Smooth muscle cell (in vitro differentiated cells): Measurements from ENCODE around the gene MEGF9. TPM values are rescaled to one million over a fixed set of nuclear protein-coding genes. Genes with fewer than 3 reads are reported as not detected.

Source experiments
- DNase-seq: peaks from one replicate; lab custom pipeline; 2025; ENCODE audit not compliant: unreplicated experiment; lab: John Stamatoyannopoulos, UW
- H2AFZ ChIP-seq: fragments of 200-600 bp; sonication (generic); 2 replicates; pipeline ENCODE4 v1.6.0; 2016; ENCODE audit warnings: antibody characterized with exemption, low read depth, mild to moderate bottlenecking
- H3F3A ChIP-seq: fragments of 200-600 bp; sonication (generic); 2 replicates; pipeline ENCODE4 v1.6.0; 2017; ENCODE audit warnings: antibody characterized with exemption, low read depth
- H3K27ac ChIP-seq: fragments of 200-600 bp; sonication (generic); 2 replicates; pipeline ENCODE4 v1.5.1; 2016; ENCODE audit warnings: low read depth, mild to moderate bottlenecking
- H3K27me3 ChIP-seq: fragments of 200-600 bp; sonication (generic); 2 replicates; pipeline ENCODE4 v1.6.1; 2016; ENCODE audit warnings: low read depth, mild to moderate bottlenecking
- H3K36me3 ChIP-seq: fragments of 200-600 bp; sonication (generic); 2 replicates; pipeline ENCODE4 v1.5.1; 2016; ENCODE audit warnings: low read depth
- H3K4me1 ChIP-seq: fragments of 200-600 bp; sonication (generic); 2 replicates; pipeline ENCODE4 v1.5.1; 2016; ENCODE audit warnings: low read depth
- H3K4me2 ChIP-seq: fragments of 200-600 bp; sonication (generic); 2 replicates; pipeline ENCODE4 v1.6.0; 2016; ENCODE audit warnings: mild to moderate bottlenecking
- H3K4me3 ChIP-seq: fragments of 200-600 bp; sonication (generic); 2 replicates; pipeline ENCODE4 v1.5.1; 2016; ENCODE audit warnings: mild to moderate bottlenecking
- H3K79me2 ChIP-seq: fragments of 200-600 bp; sonication (generic); 2 replicates; pipeline ENCODE4 v1.6.0; 2016; ENCODE audit warnings: low read depth, mild to moderate bottlenecking
- H3K9ac ChIP-seq: fragments of 200-600 bp; sonication (generic); 2 replicates; pipeline ENCODE4 v1.6.0; 2016; ENCODE audit warnings: low read depth
- H3K9me3 ChIP-seq: fragments of 200-600 bp; sonication (generic); replicated peaks from 2 replicates; pipeline ENCODE4 v1.5.1; 2016; ENCODE audit warnings: low read depth
- H4K20me1 ChIP-seq: fragments of 200-600 bp; sonication (generic); 2 replicates; pipeline ENCODE4 v1.6.0; 2016; ENCODE audit warnings: low read depth
- WGBS: methylation state at CpG from one replicate; pipeline ENCODE4 v1.1.7; 2016; ENCODE audit warnings: low lambda C conversion rate; 5-methylcytosine and 5-hydroxymethylcytosine counted together
- polyA plus RNA-seq: library from polyadenylated mRNA; unstranded; fragments of >200 nt; fragmentation: Nextera tagmentation; extraction: Ambion mirVana; gene quantifications from 2 replicates; pipeline ENCODE4 v1.2.1, GENCODE V29; 2016
- total RNA-seq: library from RNA; depleted of rRNA; stranded (reverse); fragments of >200 nt; gene quantifications from 2 replicates; pipeline ENCODE4 v1.2.3, GENCODE V29; 2014
- TF ChIP-seq, protein P1 (sequence below): fragments of 200-600 bp; sonication (generic); IDR thresholded peaks from 2 replicates; pipeline ENCODE4 v1.5.1; 2017; ENCODE audit warnings: borderline replicate concordance, mild to moderate bottlenecking, antibody characterized with exemption; ENCODE audit not compliant: insufficient read depth, poor library complexity, severe bottlenecking

MEGF9 gene
- total and polyA plus RNA-seq, 2 experiments from 2014 or later: 1.8 to 6.0 TPM

DNA sequence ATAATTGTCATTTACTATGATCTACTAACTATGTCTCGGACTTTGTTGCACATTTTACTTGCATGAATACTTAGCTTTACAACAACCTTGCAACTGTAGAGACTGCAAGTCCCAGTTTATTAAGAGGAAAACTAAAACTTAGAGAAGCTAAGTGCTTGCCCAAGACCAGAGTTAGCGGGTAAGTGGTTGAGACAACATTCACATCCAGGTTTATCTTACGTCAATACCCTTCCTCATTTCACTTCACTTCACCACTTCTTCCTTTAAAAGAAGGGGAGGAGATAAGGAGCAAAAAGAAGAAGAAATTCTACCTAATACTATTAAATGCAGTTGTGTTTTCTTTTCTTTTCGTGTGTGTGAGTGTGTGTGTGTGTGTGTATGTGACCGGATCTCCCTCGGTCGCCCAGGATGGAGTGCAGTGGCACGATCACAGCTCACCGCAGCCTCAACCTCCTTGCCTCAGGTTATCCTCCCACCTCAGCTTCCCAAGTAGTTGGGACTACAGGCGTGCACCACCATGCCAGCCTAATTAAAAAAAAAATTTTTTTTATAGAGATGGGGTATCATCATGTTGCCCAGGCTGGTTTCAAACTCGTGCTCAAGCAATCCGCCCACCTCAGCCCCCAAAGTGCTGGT, 37.4 kb downstream of the MEGF9 start:
- TF ChIP-seq, protein P1, sequence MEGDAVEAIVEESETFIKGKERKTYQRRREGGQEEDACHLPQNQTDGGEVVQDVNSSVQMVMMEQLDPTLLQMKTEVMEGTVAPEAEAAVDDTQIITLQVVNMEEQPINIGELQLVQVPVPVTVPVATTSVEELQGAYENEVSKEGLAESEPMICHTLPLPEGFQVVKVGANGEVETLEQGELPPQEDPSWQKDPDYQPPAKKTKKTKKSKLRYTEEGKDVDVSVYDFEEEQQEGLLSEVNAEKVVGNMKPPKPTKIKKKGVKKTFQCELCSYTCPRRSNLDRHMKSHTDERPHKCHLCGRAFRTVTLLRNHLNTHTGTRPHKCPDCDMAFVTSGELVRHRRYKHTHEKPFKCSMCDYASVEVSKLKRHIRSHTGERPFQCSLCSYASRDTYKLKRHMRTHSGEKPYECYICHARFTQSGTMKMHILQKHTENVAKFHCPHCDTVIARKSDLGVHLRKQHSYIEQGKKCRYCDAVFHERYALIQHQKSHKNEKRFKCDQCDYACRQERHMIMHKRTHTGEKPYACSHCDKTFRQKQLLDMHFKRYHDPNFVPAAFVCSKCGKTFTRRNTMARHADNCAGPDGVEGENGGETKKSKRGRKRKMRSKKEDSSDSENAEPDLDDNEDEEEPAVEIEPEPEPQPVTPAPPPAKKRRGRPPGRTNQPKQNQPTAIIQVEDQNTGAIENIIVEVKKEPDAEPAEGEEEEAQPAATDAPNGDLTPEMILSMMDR: no peak
- no peaks in the 10 kb centered on the region for H3K4me1 ChIP-seq
- peaks cover 56% of the 10 kb centered on the region for H3K27me3 ChIP-seq
- no peaks in the 10 kb centered on the region for H3K9me3 ChIP-seq
- H2AFZ ChIP-seq: no peak overlapping the region
- no peaks in the 10 kb centered on the region for H3F3A ChIP-seq
- H3K4me2 ChIP-seq: no peak overlapping the region
- DNase-seq: no peak
- H3K79me2 ChIP-seq: no peaks in the 10 kb centered on the region
- no peaks in the 10 kb centered on the region for H3K36me3 ChIP-seq
- peaks cover 60% of the 10 kb centered on the region for H4K20me1 ChIP-seq
- H3K27ac ChIP-seq: no peak overlapping the region
- no peak overlapping the region for H3K4me3 ChIP-seq
- no peak overlapping the region for H3K9ac ChIP-seq
- 88% methylated on average over 12 of the region's 12 CpGs for WGBS

DNA sequence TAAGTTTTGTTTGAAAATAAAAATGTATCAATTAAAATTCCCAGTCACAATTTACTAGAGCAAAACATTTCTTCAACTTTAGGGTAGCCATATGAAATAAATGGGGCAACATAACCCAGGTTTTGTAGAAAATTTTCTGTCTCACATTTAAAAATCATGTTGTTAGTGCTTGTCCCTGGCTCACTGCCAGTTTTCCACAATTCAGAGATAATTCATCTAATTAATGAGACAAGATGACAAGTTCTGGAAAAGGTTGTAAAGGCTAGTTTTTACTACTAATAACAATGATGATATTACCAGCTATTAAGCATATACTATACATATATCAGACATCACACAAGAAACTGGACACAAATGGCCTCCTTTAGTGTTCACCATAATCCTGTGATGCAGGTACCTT, 45.9 kb downstream of the MEGF9 start:
- TF ChIP-seq, protein P1: no peak
- no peak for DNase-seq
- Histone ChIP-seq H3K27ac (no peak overlapping the region), H3F3A (no peaks in the 10 kb centered on the region), H3K27me3 (peaks cover 64% of the 10 kb centered on the region), H3K9me3 (no peaks in the 10 kb centered on the region), H3K4me3 (no peak overlapping the region), H3K79me2 (no peaks in the 10 kb centered on the region), H3K4me1 (no peaks in the 10 kb centered on the region), H3K9ac (no peak overlapping the region), H4K20me1 (peaks cover 44% of the 10 kb centered on the region), H2AFZ (no peak overlapping the region), H3K36me3 (no peaks in the 10 kb centered on the region), H3K4me2 (no peak overlapping the region)

DNA sequence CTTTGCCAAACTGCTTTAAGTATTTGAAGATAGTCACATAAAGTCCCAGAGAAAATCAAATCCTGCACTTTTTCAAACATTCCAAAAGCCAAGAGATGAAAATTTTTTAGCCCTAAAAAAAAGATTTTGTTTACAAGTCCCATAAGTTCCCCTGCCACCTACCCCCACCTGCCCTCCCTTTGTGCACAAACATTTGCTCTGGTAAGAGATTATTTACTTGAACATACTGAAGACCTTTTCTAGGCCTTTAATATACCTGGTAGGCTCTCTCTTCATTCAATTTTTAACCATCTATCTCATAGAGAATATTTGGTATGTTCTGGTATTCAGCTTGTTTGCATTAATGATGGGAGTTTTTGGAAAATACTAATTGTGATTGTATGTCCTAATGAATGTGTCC, 50.3 kb downstream of the MEGF9 start:
- Histone ChIP-seq H2AFZ (no peak overlapping the region), H3F3A (no peaks in the 10 kb centered on the region), H3K27ac (no peak overlapping the region), H3K4me1 (no peaks in the 10 kb centered on the region), H3K4me2 (no peak overlapping the region), H3K27me3 (peaks cover 58% of the 10 kb centered on the region), H3K36me3 (no peaks in the 10 kb centered on the region), H3K9me3 (no peaks in the 10 kb centered on the region), H4K20me1 (peaks cover 48% of the 10 kb centered on the region), H3K9ac (no peak overlapping the region), H3K79me2 (no peaks in the 10 kb centered on the region), H3K4me3 (no peak overlapping the region)
- TF ChIP-seq, protein P1: no peak
- no peak for DNase-seq

DNA sequence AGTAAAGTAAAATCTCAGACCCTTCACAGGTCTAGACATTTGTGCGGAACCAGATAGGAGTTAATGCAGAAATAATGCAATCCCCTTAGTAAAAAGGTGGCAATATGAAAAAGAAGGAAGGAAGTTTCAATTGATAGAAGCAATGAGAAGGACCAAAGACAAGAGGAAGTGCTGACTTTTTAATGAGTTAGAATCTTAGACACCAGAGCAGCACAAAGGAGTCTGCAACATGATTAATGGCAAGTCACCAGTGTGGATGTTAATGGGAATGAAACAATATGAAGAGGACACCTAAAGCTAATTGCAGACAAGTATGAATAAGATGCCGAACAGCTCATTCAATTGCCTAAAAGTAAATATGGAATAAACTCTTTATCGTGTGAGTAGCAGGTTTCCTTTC, 50.9 kb downstream of the MEGF9 start:
- TF ChIP-seq, protein P1: no peak
- 86% methylated on average over 3 of the region's 3 CpGs for WGBS
- H3K9ac ChIP-seq: no peak overlapping the region
- H3K9me3 ChIP-seq: no peaks in the 10 kb centered on the region
- H3K4me2 ChIP-seq: no peak overlapping the region
- no peak overlapping the region for H3K27ac ChIP-seq
- H3K4me1 ChIP-seq: no peaks in the 10 kb centered on the region
- no peak overlapping the region for H3K4me3 ChIP-seq
- H2AFZ ChIP-seq: no peak overlapping the region
- no peaks in the 10 kb centered on the region for H3K79me2 ChIP-seq
- H4K20me1 ChIP-seq: peaks cover 42% of the 10 kb centered on the region
- H3K36me3 ChIP-seq: no peaks in the 10 kb centered on the region
- H3F3A ChIP-seq: no peaks in the 10 kb centered on the region
- peaks cover 53% of the 10 kb centered on the region for H3K27me3 ChIP-seq
- DNase-seq: no peak
